Erythroblast (primary cell): Measurements from ENCODE around the gene CRYBG1.

ENCODE experiments used
- GATA1 ChIP-seq: IDR thresholded peaks from 2 replicates; pipeline ENCODE4 v1.6.1; 2011; ENCODE audit warnings: low read depth, mild to moderate bottlenecking, control low read depth, low read length, moderate library complexity
- POLR2A ChIP-seq: IDR thresholded peaks from 2 replicates; pipeline ENCODE4 v1.6.1; 2011; ENCODE audit warnings: mild to moderate bottlenecking, low read length

DNA sequence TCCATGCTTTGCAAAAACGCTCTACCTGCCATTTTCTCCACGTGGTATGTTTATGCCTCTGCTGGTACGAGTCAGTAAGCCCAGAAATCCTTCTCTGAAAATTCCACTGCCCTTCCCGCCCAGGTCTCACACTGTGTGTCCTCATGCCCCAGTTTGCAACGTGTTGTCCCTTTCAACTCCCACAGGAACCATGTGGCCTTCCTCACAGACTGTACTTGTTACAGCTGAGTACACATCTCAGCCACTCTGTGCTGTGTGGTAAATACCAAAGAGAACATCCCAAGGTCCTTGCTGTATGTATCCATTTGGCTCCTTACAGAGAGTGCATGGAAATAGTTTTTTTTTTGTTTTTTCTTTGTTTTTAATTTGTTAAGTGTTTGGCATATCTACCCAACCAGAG is 211.9 kb downstream of the CRYBG1 start:
- TF ChIP-seq POLR2A (no peak), GATA1 (no peak)
